NCI-H82 treated with DMSO at 0.1 percent for 48 hours (cell line): ENCODE measurements around the gene ANKRD17.
A peak's percentile ranks its signal among the peaks of the same experiment; 100 is the strongest.

ENCODE experiments used
- DNase-seq: peaks from one replicate; lab custom pipeline; 2025; ENCODE audit not compliant: unreplicated experiment; lab: John Stamatoyannopoulos, UW

ANKRD17 gene

GRCh38 chr4:73127839-73128453 is 130.7 kb downstream of the ANKRD17 start:
- DNase-seq = no peak

- no peak for DNase-seq
These were observed 149.1 kb downstream of the ANKRD17 start for GRCh38 chr4:73109493-73109892.

- DNase-seq = no peak
These were observed 153.9 kb downstream of the ANKRD17 start for GRCh38 chr4:73104695-73105094.

GRCh38 chr4:73103799-73104503 is 154.6 kb downstream of the ANKRD17 start:
- DNase-seq = no peak

GRCh38 chr4:73099143-73099542 is 159.5 kb downstream of the ANKRD17 start:
- no peak for DNase-seq

- DNase-seq = no peak
These were observed 159.9 kb downstream of the ANKRD17 start for GRCh38 chr4:73098713-73099112.

GRCh38 chr4:73098016-73098415 is 160.6 kb downstream of the ANKRD17 start:
- no peak for DNase-seq

- DNase-seq = no peak
These were observed 165.7 kb downstream of the ANKRD17 start for GRCh38 chr4:73092868-73093267.

GRCh38 chr4:73090738-73091137 is 167.9 kb downstream of the ANKRD17 start:
- DNase-seq = no peak

- no peak for DNase-seq
These were observed 170.7 kb downstream of the ANKRD17 start for GRCh38 chr4:73087871-73088270.

GRCh38 chr4:73086095-73086868 is 172.3 kb downstream of the ANKRD17 start:
- DNase-seq = no peak

- DNase-seq = no peak
These were observed 177.8 kb downstream of the ANKRD17 start for GRCh38 chr4:73080789-73081188.

GRCh38 chr4:73075832-73076231 is 182.8 kb downstream of the ANKRD17 start:
- DNase-seq = no peak

- peak; percentile 61 for DNase-seq
These were observed 188.6 kb downstream of the ANKRD17 start for GRCh38 chr4:73070074-73070390.

GRCh38 chr4:73069338-73070073 is 189.1 kb downstream of the ANKRD17 start, which contains the start of gene COX18:
Gene COX18, minus strand, starts transcription at chr4:73069716. Its CDS starts 67 bp downstream, at chr4:73069649.
- DNase-seq = peak; percentile 89

- no peak for DNase-seq
These were observed 189.9 kb downstream of the ANKRD17 start for GRCh38 chr4:73068491-73069337.

GRCh38 chr4:73067971-73068394 is 190.6 kb downstream of the ANKRD17 start:
- DNase-seq = no peak

- DNase-seq = no peak
These were observed 191.7 kb downstream of the ANKRD17 start for GRCh38 chr4:73066928-73067327.

- no peak for DNase-seq
These were observed 192.2 kb downstream of the ANKRD17 start for GRCh38 chr4:73066445-73066844.

GRCh38 chr4:73064536-73064935 is 194.1 kb downstream of the ANKRD17 start:
- DNase-seq = no peak
